K562 treated with DMSO at 1 percent for 4 hours (cell line): ENCODE results near the gene PARP11. TPM values are rescaled to one million over a fixed set of nuclear protein-coding genes. Genes with fewer than 3 reads are reported as not detected.

Experiments used
- total RNA-seq: library from RNA; unstranded; fragments of 300-600 nt; gene quantifications from 2 replicates; pipeline ENCODE4 v1.2.3, GENCODE V29; 2022; ENCODE audit not compliant: insufficient read depth

PARP11 gene, protein sequence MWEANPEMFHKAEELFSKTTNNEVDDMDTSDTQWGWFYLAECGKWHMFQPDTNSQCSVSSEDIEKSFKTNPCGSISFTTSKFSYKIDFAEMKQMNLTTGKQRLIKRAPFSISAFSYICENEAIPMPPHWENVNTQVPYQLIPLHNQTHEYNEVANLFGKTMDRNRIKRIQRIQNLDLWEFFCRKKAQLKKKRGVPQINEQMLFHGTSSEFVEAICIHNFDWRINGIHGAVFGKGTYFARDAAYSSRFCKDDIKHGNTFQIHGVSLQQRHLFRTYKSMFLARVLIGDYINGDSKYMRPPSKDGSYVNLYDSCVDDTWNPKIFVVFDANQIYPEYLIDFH
- total RNA-seq: 1.2 and 7.8 TPM in 2 replicates

DNA sequence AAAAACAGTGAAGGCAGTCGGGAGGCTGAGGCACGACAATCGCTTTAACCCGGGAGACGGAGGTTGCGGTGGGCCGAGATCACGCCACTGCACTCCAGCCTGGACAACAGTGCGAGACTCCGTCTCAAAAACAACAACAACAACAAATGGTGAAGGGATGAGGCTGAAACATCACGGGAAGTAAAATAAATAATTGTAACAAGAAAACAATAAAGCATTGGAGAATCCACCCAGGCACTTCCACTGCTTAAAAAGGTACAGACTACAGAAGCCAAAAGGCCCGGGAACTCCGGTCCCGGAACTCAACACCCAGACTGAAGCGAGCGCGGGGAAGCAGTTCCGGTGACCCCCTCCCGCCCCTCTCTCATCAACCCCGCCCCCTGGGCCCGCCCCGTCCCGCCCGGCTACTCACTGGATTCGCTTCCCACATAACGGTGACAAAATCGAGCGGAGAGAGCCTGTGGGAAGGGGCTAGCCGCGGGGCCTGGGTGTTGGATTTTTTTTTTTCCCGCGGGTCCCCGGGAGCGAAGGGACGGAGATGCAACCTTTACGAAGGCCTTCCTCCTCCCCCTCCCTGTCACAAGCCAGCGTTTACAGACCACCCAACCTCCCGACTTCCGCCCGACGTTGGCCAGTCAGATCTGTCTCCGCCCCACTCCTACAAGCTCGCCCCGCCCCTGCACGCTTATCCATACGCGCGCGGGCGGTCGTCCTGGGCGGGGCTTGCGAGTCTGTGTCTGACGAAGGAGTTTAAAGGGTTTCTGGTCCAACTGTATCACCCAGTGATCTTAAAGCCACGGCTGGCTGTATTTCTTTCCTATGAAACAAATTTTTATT is at the start of gene PARP11:
PARP11 (minus strand) TSS at position 600 of the 837 bp plus-strand sequence; CDS start at position 430, 170 bp downstream.

Other genes with a start within 250 kb of the PARP11 start
- gene CRACR2A, start 120.3 kb downstream of the PARP11 start, total RNA-seq: 2.8 and 3.3 TPM in 2 replicates